ENCODE measurements around the gene MAD1L1.
A peak's percentile ranks its signal among the peaks of the same experiment; 100 is the strongest.

MAD1L1 gene

DNA sequence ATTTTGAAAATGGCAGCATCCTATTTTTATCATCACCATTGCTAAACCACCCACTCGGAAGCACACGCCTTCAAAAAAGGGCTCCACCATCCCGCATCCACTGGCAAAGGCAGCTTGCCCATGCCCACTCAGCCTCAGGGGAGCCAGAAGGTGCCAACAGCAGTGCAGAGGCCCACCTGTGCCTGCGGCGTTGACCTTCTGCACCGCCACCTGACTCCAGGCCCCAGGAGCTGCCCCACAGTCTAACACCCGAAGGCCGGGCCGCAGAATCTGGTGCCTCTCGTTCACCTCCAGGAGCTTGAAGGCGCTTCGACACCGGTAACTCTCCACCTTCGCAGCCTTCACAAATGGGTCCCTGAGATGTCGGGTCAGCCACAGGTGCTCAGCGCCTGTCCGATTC, 6.5 kb upstream of the MAD1L1 start:
- H3K9ac ChIP-seq (ENCODE audit: low read depth, low read length): 0 out of 2 replicates have a peak overlapping the region, but pooled peaks have one; percentile 12
- no peaks in the 10 kb centered on the region for H3K27me3 ChIP-seq (ENCODE audit: insufficient read depth, low read length, poor library complexity)
- no peak overlapping the region for H3K4me2 ChIP-seq (ENCODE audit: insufficient read depth, low read length)
- H3K79me2 ChIP-seq (ENCODE audit: insufficient read depth, low read length): peaks cover 58% of the 10 kb centered on the region
- H3K9me3 ChIP-seq (ENCODE audit: insufficient read depth, low read length, severe bottlenecking): no peaks in the 10 kb centered on the region
- H3K36me3 ChIP-seq (ENCODE audit: insufficient read depth, low read length): peaks cover 60% of the 10 kb centered on the region
- no peak overlapping the region for H3K4me3 ChIP-seq (ENCODE audit: low read depth in 1 of 2, low read length in 2 of 2)
- ATAC-seq (ENCODE audit: insufficient read depth, low read depth) (no peak), DNase-seq (no peak)
- TF ChIP-seq, protein P1, sequence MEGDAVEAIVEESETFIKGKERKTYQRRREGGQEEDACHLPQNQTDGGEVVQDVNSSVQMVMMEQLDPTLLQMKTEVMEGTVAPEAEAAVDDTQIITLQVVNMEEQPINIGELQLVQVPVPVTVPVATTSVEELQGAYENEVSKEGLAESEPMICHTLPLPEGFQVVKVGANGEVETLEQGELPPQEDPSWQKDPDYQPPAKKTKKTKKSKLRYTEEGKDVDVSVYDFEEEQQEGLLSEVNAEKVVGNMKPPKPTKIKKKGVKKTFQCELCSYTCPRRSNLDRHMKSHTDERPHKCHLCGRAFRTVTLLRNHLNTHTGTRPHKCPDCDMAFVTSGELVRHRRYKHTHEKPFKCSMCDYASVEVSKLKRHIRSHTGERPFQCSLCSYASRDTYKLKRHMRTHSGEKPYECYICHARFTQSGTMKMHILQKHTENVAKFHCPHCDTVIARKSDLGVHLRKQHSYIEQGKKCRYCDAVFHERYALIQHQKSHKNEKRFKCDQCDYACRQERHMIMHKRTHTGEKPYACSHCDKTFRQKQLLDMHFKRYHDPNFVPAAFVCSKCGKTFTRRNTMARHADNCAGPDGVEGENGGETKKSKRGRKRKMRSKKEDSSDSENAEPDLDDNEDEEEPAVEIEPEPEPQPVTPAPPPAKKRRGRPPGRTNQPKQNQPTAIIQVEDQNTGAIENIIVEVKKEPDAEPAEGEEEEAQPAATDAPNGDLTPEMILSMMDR (IDR thresholded peaks at IDR 0.05; ENCODE audit: borderline replicate concordance, extremely low read depth, low read length, poor library complexity, severe bottlenecking): no peak
- no peak overlapping the region for H3K27ac ChIP-seq (ENCODE audit: low read length)
- peaks cover 10% of the 10 kb centered on the region for H4K20me1 ChIP-seq (ENCODE audit: insufficient read depth, low read length)
- H3K4me1 ChIP-seq (ENCODE audit: insufficient read depth, low read length): peaks cover 42% of the 10 kb centered on the region
- H2AFZ ChIP-seq (ENCODE audit: low read depth, low read length): no peak overlapping the region

DNA sequence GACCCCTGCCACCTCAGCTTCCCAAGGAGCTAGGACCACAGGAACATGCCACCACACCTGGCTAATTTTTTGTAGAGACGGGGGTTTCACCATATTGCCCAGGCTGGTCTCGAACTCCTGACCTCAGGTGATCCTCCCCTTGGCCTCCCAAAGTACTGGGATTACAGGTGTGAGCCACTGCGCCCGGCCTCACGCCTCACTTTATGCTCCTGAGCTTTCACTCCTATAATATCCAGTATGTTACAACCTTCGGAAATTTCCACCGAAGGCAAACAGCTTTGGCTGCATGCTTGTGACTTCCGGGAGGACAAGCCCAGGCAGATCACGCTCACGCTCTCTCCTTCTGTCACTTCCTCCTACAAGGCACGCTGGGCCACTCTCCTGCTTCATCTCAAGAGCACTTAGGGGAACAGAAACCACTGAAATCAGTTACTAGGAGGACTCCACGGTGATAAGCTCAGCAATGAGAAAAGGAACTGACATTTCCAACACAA, 4.4 kb upstream of the MAD1L1 start:
- no peak overlapping the region for H2AFZ ChIP-seq (ENCODE audit: low read depth, low read length)
- peaks cover 62% of the 10 kb centered on the region for H3K36me3 ChIP-seq (ENCODE audit: insufficient read depth, low read length)
- H3K27ac ChIP-seq (ENCODE audit: low read length): no peak overlapping the region
- DNase-seq (no peak), ATAC-seq (ENCODE audit: insufficient read depth, low read depth) (no peak)
- H3K4me2 ChIP-seq (ENCODE audit: insufficient read depth, low read length): no peak overlapping the region
- H3K4me1 ChIP-seq (ENCODE audit: insufficient read depth, low read length): peaks cover 37% of the 10 kb centered on the region
- H3K79me2 ChIP-seq (ENCODE audit: insufficient read depth, low read length): peaks cover 49% of the 10 kb centered on the region
- TF ChIP-seq, protein P1 (IDR thresholded peaks at IDR 0.05; ENCODE audit: borderline replicate concordance, extremely low read depth, low read length, poor library complexity, severe bottlenecking): no peak
- no peak for TF ChIP-seq EZH2 (IDR thresholded peaks at IDR 0.05; ENCODE audit: borderline replicate concordance, low read depth, low read length, severe bottlenecking)
- no peaks in the 10 kb centered on the region for H3K27me3 ChIP-seq (ENCODE audit: insufficient read depth, low read length, poor library complexity)
- H3K9me3 ChIP-seq (ENCODE audit: insufficient read depth, low read length, severe bottlenecking): no peaks in the 10 kb centered on the region
- no peak overlapping the region for H3K4me3 ChIP-seq (ENCODE audit: low read depth in 1 of 2, low read length in 2 of 2)
- peaks cover 12% of the 10 kb centered on the region for H4K20me1 ChIP-seq (ENCODE audit: insufficient read depth, low read length)
- no peak overlapping the region for H3K9ac ChIP-seq (ENCODE audit: low read depth, low read length)

DNA sequence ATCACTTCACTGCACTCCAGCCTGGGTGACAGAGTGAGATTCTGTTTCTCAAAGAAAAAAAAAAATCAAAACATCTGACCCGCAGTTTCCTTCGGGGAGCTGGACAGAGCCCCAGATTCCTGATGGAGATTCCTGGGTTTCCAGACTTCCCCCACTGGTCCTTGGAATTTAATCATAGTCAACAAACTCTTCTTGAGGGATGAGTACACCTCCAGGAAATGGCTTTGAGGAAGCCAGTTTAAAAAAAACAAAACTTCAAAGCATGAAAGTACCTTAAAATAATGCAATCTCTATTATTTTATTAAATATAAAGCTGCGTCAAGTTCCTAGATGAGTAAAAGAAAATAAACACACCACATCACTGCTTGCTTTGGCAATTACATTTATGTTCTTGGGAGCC, 1.2 kb upstream of the MAD1L1 start:
- no peak overlapping the region for H2AFZ ChIP-seq (ENCODE audit: low read depth, low read length)

More for the DNA sequence above, 1.2 kb upstream of the MAD1L1 start:
- peaks cover 62% of the 10 kb centered on the region for H3K36me3 ChIP-seq (ENCODE audit: insufficient read depth, low read length)
- H3K27ac ChIP-seq (ENCODE audit: low read length): no peak overlapping the region
- peaks cover 26% of the 10 kb centered on the region for H4K20me1 ChIP-seq (ENCODE audit: insufficient read depth, low read length)
- no peak for TF ChIP-seq EZH2 (IDR thresholded peaks at IDR 0.05; ENCODE audit: borderline replicate concordance, low read depth, low read length, severe bottlenecking)
- TF ChIP-seq, protein P1 (IDR thresholded peaks at IDR 0.05; ENCODE audit: borderline replicate concordance, extremely low read depth, low read length, poor library complexity, severe bottlenecking): no peak
- H3K9me3 ChIP-seq (ENCODE audit: insufficient read depth, low read length, severe bottlenecking): no peaks in the 10 kb centered on the region
- peaks cover 45% of the 10 kb centered on the region for H3K4me1 ChIP-seq (ENCODE audit: insufficient read depth, low read length)
- no peak for ATAC-seq (ENCODE audit: insufficient read depth, low read depth)
- H3K27me3 ChIP-seq (ENCODE audit: insufficient read depth, low read length, poor library complexity): no peaks in the 10 kb centered on the region
- H3K4me2 ChIP-seq (ENCODE audit: insufficient read depth, low read length): 0 out of 2 replicates have a peak overlapping the region, but pooled peaks have one; percentile 84
- H3K4me3 ChIP-seq (ENCODE audit: low read depth in 1 of 2, low read length in 2 of 2): no peak overlapping the region
- no peak for DNase-seq
- H3K9ac ChIP-seq (ENCODE audit: low read depth, low read length): no peak overlapping the region
- peaks cover 49% of the 10 kb centered on the region for H3K79me2 ChIP-seq (ENCODE audit: insufficient read depth, low read length)

Measured in DND-41 (cell line).